ENCODE measurements around the gene MAGEA11.

GRCh38 chrX:149704664-149705063 is 7.2 kb upstream of the MAGEA11 start:
- no peak for TF ChIP-seq CTCF (IDR thresholded peaks at IDR 0.05)
- no peak for TF ChIP-seq POLR2A (IDR thresholded peaks at IDR 0.05; ENCODE audit: low read depth)
- no peak for TF ChIP-seq POLR2AphosphoS5 (IDR thresholded peaks at IDR 0.05)
